HG03378 (cell line): Measurements from ENCODE around the gene CTBP2.
"Not testable (repeated sequence)": the region's sequence is repeated elsewhere in the genome, so short reads cannot be mapped to it uniquely, and the experiment has no call there.

Experiments used
- ATAC-seq: cut with Tn5 transposase; IDR thresholded peaks from one replicate; pipeline ENCODE4 v1.9.1; 2021; ENCODE audit warnings: mild to moderate bottlenecking, moderate library complexity; ENCODE audit not compliant: unreplicated experiment

The CTBP2 gene

DNA sequence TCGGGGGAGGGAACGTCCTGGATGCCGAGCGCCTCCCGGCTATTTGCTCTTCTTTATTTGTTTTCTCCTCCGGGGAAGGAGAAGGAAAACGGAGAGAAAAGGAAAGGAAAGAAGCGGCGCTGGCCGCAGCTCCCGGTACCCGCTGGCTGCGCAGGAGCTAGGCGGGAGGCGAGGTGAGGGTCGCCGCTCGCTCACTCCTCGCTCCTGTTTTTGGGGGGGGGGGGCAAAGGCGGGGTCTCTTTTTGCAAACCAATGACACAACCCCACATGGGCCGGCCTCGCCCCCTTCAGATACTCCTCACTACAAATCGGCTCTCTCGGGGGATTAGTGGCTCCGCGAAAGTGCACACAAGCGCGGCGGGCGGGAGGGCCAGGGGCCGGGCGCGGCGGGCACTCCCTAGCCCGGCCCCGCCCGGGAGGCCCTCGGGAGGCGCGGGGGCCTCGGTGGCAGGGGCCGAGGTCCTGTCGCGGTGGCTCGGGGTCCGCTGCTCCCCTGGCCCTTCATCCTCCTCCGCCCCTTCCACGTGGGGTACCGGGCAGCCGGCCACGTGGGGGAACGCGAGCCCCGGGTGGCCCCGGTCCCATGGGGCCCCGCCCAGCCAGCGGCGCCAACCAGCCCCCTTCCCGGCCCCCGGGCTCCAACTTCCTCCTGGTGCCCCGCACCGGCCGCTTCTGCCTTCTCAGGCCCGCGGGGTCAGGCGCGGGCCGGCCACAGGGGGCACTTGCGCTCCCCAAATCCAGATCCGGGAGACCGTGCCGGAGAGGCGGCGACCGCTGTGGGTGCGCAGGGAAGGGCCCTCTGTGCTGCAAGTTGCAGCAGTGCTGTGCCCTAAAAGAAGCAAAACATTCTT lies 718 bp upstream of the CTBP2 start:
- ATAC-seq: no peak

DNA sequence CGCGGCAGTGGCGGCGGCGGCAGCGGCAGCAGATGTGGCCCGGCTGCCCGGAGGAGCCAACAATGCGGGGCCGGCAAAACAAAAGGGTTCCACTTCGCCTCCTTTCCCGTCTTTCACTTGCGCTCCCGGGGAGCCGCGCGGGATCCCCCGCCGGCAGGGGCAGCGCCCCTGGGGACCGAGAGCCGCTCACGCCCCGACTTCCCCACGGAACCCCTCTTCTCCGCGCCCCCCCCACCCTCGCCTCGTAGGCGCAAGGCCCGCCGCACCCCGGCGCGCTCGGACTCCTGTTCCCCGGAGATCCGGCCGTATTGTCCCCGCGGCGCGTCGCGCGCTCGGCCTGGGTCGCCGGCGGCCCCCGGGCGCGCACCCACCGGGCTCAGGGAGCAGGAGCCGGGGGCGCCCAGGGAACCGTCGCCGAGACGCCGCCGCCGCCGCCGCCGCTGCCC lies 854 bp downstream of the CTBP2 start:
- no peak for ATAC-seq

DNA sequence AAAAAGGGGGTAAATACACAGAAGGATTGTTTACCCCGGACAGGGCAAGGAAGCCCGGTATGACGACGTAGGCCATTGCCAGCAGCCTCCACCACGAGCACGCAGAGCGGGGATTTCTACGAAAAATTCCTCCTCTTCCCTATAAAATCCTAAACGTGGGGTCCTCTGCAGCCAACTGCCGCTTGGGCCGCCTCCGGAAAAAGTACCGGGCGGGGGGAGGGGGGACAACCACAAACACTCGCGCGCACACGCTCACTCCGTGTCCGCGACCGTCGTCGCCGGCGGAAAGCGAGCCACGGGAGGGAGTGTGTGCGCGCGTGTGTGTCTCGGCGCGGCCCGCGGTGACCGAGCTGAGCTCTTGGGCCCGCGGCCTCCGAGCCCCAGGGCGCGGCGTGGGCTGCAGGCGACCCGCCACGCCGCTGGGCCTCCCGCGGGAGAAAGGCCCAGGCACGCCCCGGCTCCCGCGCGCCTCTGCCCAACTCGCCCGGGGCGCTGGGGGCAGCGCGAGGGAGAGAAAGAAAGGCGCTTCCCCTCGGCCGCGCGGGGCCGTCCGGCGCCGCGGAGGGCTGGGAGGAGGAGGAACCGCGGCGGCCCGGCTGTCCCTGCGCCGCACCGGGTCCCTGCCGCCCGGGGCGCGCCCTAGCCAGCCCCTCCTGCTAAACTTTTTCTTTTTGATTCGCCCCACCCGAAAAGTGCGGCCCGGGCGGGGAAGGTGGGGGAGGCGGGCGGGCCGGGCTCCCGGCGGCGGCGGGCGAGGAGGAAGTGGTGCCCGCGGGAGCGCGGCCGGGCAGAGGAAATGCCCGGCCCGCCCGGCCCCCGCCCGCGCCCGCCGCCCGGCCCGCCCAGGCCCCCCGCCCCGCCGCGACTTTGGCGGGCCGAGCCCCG lies 1.5 kb downstream of the CTBP2 start:
- no peak for ATAC-seq

DNA sequence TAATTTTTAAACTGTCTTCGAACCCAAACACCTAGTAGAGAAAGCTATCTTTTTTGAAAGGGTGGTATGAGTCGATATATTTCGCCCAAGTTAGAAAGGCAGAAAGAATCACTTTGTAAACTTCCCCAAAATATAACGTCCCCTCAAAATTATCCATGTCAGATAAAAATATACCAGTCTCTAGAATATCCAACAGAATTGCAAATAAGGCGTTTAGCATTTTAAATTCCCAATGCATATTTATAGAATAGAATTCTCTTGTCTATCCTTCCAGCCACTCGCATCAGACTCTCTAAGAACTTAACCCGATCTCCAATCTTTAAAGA lies 2.1 kb downstream of the CTBP2 start:
- no peak for ATAC-seq

DNA sequence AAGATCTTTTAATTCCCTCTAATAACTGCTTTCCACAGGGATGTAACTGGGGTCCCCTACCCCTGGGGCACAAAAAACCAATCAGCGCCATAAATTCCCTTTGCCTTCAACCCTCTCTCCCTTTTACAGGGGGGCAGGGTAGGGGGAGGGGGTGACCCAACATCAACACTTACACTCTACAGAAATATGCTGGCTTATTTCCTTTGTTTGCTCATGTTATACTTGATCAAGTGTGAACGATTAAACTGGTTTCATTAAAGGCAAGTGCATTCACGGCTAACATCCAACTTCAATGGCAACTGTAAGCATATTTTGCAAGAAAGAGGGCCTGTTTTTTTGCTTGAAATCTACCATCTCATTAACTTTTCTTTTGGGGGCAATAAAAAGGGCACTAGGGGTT lies 2.9 kb downstream of the CTBP2 start:
- no peak for ATAC-seq

DNA sequence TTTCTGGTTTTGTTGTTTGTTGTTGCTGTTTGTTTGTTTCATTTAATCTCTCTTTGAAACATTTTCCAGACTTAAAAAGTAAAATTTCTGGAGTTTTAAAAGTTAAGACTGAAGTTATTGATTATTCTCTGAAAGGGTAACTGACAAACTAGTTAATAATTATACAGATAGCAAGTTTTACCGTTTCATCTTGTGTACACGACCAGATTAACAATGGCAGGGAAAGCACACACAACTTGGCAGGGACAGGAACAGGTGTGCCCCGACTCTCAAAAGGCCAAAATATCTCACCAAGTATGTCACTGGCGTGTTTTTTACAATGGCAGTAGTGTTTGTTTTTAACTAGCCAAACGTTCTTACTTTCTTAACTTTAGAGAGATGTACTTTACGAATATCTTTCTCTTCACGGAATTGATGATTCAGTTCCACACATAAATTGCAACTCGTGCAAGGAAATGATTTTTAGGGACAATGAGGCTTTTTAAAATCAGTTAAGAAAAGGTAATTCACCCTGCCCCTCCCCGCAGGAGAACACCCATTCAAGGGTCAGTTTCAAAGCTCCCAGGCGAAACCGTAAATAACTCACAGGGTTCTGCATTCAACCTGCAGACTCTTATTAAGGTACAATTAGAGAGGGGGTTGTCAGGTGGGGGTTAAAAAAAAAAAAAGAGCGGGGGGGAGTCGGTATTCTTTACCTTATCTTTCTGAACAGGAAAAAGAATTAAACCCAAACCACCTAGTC lies 3.5 kb downstream of the CTBP2 start:
- ATAC-seq: no peak

DNA sequence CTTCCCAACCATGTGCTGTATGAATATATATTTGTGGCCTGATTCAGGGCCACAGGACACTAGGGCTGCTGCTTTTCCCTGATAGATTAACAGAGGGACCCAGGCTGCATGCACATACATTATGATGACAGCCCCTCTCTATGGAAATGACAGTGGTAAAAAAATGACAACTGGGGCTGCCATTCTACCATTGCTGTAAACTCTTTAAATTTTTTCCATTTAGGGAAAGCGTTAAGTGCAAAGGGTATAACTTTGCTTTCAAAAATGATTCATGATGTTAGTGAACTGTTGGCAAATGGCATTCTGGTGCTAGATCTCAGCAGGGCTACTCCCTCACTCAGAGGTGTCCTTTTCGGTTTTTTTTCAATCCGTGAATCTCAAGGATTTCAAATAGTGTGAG lies 4.2 kb downstream of the CTBP2 start:
- ATAC-seq: no peak

DNA sequence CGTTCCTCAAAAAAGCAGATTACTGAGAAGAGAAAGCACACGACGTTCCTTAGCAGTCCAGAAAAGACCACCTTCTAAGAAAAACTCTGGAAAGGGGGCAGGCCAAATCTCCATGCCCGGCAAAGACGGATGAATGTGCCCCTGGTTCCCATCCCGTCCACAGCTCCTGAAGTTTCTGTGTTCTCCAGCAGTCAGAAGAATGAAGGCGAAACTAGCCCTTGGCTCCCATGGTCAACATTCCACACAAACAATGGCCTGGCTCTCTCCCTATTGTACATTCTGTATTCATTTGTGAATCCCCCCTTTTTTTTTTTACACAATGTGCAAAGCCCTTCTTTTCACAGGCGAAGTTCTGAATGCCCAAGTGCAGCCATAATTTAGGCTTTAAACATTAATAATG lies 5.3 kb downstream of the CTBP2 start:
- ATAC-seq: no peak

DNA sequence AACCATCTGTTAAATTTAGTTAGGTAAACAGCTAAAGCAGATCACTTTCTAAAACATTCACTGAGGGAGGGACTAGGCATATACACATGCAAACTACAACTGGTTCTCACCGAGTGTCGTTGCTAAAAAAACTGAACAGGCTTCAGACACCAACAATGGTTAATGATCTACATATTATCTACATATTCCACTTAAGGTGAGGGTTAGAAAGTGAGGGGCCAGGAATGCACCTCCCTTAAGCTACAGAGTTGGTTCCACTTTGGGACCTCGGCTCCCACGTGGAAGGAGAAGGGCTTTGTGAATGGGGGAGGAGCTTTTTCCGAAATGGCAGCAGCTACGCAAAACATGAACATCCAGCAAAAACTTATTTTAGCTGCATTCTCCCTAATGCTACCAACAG lies 5.8 kb downstream of the CTBP2 start:
- no peak for ATAC-seq

DNA sequence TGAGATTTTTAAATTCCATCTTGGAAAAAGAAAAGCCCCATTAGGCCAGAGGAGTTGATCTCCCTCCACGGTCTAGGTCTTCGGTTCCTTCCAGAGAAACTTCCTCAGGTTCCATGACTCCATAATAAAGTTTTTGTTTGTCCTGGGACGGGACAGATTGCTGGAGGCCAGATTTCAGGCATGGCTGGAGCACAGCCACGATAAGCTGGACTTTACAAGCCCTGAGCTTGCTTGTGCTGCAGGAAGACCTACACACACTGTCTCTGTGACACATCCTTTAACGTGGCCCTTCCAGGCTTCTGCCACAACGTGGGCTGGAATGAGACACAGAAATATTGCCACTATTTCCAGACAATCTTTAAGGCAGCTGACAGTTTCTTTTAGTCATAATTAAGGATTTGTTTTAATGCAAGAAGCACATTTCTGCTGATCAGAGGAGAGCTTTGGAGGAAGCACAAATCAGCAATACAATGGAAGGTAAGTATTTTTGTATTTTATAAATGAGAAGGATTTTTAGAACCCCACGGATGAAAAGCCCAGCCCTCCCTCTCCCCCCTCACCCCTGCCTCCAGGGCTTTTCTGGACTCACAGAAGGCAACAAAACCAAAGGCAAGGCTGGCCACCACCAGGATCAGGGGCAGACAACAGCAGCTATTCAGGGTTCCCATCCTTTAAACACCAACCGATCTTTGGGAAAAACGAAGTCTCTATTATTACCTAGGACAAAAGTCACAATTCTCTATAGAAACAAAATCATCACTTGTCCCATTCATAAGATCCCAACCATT lies 6.5 kb downstream of the CTBP2 start:
- no peak for ATAC-seq

DNA sequence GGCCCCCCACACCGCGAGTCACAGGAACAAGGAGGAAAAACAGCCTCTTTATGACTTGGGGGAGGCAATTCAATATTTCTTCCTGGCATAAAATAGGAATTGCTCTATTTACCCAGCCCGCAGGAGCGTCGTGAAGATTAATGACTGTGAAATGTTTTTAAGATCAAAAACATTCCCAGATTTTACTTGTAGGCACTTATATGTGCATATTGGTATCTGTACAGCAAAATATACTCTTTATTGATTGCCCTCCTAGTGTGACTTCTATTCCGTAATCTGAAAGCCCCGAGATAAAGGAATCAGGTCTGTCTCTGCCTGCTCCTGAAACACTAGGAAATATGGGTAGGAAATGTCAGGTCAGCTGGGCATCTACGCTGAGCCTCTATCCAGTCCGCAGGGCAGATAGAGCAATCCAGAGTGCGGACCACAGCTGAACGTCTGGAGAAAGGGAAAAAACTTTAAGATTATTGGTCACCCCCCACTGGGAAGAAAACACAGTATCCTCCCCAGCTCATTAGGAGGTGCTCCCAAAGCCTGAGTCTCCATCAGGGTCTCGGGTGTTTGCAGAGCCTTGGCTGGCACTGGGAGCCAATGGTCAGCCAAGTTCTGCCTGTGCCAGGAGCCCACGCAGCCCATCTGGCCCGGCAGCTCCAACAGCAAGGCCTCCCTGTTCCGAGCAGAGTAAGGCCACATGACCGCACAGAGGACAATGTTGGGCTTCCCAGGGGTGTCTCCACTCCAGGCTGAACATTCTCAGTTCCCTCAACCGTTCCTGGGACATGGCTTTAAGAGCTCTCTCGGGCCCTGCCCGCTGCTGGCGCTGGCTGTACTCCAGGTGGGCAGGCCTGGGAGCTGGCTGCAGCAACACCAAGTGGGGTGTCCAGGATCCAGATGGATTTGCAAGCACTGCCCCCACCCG lies 7.7 kb downstream of the CTBP2 start:
- no peak for ATAC-seq

DNA sequence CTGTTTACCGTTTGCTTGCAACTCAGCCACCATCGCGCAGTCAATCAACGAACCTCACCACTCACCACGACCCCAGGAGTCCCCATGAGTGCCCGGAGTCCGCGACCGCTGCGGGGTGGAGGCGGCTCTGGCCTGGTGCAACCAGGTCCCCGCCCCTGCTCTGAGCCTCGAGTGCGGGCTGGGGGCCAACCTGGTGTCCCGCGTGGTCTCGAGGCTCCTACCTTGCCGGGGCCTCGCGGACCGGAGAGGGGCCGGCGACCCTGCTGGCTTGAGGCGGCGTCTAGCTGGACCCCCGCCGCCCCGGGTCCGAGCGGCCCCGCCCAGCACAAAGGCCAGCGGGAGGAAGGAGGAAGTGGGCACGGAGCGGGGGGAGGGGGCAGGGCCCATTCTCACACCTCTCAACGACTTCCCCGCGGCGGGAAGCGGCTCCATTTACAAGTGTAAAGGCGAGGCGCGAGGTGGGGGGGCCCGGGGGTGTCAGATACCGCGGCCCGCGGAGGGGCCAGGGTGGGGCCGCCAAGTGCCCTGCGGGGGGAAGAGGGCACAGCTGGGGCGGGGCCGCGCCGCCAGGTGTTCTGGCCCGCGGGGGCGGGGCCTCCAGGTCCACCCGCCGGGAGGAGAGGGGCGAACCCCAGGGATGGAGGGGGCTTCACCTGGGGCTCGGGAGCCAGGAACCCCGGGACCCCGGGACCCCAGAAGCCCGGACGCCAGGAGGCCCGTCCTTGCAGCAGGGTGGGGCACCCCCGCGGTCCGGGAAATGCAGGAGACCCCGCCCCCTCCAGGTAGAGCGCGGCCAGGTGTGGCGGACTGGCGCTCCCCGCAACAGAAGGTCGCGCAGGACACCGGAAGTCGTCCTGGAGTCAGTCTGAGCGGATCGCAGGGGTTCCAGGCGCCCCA lies 8.6 kb downstream of the CTBP2 start:
- ATAC-seq: no peak

DNA sequence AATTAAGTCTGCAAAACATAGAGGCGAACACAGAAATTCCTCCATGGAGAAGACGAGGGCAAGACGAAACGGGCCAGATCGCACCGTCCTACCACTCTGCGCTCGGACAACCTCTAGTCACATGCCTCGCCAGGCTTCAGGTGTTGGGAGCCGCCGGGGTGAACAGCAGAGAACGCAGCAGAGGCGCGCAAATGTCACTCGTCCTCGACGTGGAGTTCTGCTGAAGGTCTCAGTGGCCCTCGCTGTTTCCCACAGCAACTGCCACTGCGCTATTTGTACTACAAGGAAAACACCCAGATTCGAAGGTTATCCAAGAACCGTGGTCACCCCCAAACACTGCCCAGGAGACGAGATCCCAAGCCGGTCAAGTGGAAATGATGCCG lies 9.2 kb downstream of the CTBP2 start:
- ATAC-seq: no peak

DNA sequence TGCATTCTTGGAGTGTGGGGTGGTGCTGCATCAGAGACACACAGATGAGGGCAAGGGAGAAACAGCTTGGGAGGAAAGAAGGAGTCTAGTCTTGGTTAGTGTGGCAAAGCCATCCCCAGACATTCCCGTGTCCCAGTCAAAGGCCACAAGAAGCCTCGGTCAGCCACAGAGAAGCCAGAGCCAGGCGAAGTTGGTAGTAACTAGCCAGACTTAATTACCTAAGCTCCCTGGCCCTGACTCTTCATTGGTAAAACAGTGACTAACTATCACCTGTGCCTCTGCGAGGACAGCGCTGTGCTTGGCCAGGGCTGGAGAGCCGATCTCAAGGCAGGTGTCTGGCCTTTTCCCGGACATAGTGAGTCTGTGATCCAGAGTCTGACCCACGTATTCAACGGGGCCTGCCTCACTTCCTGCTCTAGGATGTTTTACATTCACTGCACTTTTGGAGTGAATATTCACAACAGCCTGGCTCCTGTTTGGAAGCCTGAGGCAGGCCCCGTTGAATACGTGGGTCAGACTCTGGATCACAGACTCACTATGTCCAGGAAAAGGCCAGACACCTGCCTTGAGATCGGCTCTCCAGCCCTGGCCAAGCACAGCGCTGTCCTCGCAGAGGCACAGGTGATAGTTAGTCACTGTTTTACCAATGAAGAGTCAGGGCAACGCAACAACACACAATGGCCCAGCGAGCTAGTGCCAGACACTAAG lies 9.8 kb downstream of the CTBP2 start:
- ATAC-seq: not testable (repeated sequence)

DNA sequence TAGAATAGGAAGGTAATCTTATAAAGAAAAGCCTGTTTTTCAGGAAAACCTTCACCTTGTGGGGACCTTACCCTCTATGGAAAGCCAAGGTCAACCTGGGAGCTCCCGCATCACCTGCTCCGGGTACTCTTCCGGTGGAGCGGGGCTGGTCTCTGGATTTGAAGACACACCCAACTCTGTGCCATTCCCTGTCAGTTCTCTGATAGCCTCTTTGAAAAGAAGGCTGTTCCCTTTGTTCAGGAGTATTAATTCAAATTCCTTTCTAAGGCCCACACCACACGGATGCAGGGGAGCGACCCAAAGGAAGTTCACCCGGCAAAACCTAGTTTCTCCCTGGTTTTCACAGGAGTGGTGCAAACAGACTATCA lies 10.7 kb downstream of the CTBP2 start:
- no peak for ATAC-seq

DNA sequence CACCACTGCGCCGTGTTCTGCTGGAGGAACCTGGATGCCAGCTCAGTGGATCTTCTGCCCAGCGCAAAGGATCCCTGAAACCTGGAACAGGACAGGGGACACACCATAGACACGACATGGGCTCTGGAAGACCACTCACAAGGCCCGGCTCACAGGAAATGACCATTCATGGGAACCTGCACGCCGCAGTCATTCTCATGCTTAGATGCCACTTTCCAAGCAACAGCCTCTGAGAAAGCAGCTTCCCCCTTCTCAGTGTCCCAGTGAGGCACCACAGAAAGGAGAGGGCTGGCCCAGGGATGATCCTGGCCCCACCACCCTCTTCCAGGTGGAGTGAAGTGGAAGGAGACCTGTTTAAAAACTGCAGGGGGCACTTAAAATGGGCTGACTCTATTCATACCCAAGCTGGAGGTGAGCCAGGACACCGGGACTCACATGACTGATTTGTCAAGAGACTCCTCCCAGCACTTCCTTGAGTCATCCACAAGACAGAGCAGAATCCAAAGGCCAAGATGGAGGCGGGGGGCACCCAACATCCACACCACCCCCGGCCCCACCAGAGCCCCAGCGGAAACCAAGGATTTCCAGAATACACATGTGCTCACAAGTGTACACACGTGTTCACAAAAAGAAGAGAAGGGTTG lies 11.2 kb downstream of the CTBP2 start:
- no peak for ATAC-seq

DNA sequence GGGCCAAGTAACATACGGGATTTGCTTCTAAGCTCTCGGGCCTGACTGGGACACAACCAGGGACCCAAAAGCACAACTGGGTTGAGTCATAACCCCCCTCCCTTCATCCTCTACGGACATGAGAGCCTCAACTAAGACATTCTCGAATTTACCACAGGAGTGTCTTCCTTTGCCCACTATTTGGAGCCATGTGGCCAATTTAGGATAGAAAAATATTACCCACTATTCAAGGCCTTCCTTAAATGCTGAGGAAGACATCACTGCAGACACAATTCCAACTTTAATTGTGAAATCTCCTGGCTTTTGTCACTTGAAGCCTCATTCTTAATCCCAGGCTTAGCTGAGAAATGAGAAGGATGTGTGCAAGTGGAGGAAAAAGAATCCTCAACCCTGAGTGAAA lies 11.8 kb downstream of the CTBP2 start:
- no peak for ATAC-seq
